Myocyte (in vitro differentiated cells): ENCODE results near the gene ADD1. TPM values are rescaled to one million over a fixed set of nuclear protein-coding genes. Genes with fewer than 3 reads are reported as not detected.

Experiments used
- DNase-seq: peaks from one replicate; pipeline ENCODE4 v3.0.0-alpha.2; 2012; ENCODE audit warnings: low read depth
- total RNA-seq: library from RNA; depleted of rRNA; stranded (reverse); fragments of >200 nt; gene quantifications from 2 replicates; pipeline ENCODE4 v1.2.3, GENCODE V29; 2014

Gene ADD1
- total RNA-seq, 1 donor from 2014 or later = 121 TPM

DNA sequence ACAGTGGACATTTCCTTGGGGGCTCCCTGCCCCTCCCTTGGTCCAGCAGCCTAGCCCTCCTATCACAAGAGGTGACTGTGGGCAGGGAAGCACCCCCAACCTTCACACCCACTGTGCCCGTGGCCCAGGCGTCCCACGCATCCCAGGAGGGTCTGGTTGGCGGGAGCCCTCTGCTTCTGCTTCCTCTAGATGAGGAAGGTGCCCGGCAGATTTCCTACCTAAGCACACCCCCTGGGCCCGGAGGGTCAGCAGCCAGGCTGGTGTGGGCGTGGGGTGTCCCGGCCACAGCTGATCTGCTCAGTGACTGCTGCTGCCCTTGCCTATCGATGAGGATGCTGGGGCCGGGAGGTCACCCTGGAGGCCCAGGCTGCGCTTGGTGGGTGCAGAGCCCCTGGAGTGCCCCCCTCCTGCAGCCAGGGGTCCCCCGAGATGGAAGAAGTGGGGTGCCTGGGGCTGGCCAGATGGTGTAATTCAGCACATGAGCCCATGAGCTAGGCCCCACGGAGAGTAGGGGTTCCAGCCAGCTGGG lies 38.6 kb upstream of the ADD1 start:
- no peak for DNase-seq

- DNase-seq = no peak
Observed at GRCh38 chr4:2805712-2806389, 37.8 kb upstream of the ADD1 start.

DNA sequence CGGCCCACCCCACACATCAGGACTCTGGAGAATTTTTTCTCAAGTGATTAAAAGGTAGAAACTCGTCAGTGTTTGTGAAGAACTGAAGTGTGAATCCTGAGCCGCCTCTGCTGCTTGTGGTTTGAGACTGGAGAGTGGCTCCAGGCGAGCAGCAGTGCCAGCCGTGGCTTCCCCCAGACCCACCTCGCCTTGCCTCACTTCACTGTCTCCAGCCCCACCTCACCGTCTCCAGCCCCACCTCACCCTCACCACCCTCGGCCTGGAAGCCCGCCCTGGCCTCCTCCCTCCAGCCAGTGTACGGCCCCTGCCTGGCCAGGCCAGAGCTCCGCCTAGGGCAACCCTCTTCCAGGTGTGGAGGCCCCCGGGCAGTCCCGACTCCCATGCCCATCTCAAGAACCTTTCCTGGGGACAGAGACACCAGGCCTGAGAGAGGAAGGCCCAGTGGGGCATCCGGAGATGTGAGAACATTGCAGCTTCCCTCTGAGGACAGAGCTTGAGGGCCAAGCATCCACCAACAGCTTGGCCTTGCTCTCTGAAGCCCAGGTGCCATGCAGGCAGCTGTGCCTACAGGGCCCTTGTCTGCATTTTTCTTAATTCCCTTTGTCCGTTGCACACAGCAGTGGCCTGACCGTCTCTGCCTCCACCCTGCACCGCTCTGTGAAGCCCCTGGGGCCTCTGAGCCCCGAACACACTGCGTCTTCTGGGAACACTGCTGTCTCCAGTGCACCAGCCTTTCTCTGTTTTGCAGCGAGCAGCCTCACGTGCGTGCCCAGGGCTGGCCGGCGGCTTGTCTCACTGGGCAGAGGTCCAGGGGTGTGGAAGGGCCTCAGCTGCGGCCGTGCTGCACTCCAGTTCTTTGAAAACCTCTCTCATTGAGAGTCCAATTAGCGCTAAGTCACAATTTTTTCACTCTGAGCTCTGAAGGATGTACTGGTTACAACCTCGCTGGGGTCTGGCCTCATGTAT lies 37.0 kb upstream of the ADD1 start:
- DNase-seq = peak; percentile 69

- no peak for DNase-seq
Observed at GRCh38 chr4:2807571-2807970, 36.1 kb upstream of the ADD1 start.

DNA sequence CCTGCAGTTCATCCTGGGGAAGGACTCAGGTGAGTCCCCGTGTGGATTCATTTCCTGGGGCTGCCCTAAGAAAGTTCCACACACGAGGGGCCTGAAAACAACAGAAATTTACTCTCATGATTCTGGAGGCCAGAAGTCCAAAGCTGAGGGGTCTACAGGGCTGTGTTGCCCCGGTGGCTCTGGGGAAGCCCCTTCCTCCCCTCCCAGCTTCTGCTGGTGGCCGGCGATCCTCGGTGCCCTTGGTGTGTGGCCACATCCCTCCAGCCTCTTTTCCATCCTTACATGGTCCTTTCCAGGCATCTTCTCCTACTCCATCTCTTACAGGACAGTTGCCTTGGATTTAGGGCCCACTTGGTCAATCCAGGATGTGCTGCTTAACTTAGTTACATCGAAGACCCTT lies 35.6 kb upstream of the ADD1 start:
- DNase-seq = no peak

DNA sequence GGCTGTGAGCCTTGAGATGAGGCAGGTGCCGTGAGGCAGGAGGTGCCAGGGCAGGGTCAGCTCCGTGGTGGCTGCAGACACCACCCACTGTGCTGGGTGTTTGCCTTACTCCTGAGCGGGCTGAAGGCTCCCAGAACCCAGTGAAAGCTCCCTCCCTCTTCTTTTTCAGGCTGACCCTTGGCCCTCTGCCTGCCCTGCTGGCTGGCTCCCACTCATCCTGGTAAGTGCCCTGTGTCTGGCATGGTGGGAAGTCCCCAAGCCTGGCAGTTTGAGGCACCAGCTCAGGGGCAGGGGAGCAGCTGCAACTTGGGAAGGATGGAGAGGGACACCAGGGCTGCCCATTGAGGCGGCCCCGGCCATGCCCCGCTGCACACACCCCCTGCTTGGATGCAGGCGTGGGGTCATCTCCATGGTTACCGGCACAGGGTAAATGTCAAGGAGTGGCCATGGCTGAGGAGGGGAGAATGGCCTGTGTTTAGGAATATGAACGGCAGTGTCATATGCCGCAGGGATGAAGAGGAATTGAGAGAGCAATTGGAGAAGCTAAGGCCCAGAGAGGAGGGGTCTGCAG lies 33.9 kb upstream of the ADD1 start:
- no peak for DNase-seq

DNA sequence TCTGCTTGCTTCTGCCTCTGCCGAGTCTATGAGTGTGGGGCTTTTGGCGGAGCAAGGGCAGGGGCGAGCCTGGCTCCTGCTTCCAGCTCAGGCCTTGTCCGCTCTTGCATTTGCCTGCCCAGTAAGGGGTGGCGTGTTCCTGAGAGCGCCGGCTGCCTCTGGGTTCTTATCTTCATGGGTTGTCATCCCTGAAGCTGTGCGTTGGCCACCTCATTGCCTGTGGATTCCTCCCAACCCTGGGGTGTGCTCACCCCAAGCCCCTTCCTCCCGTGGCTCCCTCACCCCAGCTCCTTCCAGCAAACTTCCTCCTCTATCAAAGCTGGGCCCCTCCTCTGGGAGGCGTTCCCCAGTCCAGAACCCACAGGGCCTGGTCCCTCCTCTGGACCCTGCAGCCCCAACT lies 33.3 kb upstream of the ADD1 start:
- no peak for DNase-seq

DNA sequence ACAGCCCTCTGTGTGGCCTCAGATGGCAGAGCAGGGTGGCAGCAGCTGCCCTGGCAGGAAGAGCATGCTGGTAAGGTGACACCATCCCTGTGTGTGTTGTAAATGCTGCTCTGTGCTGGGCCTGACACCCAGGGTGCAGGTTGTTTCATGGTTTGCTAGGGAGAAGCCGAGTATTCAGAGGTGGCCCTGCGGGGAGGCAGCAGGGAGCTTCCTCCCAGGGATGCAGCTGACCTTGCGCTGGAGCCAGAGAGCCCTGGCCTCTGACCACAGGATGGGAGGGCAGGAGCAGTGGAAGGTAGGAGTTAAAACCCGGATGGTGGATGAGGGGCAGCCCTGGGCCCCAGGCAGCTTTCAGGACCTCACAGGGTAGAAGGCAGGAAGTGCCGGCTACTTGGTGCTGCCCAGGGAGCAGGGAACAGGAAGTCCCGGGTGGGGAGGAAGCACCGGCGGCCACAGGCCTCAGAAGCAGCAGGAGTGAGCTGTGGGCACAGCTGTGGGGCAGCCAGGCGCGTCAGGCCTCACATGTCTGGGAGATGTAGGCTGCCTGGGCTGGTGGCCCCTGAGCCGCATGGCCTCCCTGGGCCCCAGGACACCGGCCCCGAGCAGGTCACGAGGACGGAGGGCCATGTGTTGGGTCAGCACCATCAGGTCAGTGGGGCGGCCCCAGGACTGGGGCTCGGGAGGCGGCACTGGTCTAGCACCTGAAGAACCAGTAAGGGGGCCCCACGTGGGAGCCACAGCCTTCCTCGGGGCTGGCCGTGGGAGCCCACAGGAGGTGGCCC lies 31.6 kb upstream of the ADD1 start:
- DNase-seq = peak; percentile 89

- peak; percentile 38 for DNase-seq
Observed at GRCh38 chr4:2812612-2813354, 30.9 kb upstream of the ADD1 start.

DNA sequence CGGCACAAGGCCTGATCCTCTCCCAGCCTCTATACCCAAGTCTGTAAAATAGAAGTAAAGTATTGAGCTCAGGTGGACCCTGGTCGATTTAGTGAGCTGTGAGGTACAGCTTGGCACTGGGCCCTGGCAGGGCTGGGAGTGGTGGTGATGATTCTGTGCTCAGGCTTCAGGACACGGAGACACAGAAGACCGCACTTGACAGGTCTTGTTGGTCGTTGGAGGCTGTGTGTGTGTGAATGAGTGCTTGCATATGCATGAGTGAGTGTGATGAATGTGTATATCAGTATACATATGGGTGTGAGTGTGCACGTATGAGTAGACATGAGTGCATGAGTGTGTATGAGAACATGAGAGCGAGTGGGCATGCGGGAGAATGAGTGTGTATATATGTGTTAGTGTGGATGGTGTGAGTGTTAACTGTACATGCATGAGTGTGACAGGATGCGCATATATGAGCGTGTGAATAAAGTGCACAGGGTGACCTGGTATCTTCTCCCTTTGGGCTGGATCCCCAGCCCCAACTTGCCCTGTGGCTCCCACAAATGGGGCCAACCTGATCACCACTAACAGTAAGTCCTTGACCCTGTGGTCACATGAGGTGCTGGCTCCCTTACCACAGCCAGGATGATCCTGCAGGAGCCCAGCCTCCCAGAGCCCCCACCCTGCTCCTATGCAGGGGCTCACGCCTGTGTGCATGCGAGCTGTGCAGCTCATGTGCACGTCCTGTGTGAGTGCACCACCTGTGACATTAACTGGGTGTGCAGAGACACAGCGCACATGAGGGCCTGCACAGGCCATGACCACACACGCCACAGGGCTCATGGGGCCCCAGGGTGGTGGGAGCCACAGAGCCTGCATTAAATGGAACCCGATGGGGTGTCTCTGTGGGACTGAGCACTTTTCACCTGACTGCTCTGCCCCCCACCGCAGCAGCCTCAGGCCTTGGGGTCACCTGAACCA lies 29.9 kb upstream of the ADD1 start:
- no peak for DNase-seq

DNA sequence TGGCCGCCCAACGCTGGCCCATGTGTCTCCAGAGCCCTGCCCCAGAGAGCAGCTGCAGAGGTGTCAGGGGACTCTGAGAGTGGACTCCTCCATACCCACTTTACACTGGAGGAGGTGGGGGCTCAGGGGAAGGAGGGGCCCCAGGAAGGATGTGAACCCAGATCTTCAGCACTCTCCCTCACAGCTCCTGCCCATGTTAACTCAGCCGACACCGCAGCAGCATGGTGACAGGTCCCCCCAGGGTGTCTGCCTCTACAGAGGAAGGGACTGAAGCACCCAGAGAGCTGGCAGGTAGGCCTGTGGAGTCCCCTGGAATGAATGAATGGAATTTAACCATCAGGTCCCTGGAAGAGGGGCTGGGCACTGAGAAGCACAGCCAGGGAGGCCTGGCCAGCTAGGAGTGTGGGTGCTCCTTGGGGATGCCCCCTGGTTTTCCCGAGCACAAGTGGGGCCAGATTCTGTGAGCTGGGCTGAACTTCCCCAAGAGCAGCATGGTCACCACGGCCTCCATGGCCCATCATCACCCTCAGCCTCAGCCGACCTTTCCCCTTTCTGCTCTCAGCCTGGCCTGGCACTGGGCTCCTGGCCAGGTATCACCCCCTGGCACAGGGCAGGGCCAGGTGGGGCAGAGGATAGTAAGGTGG lies 28.9 kb upstream of the ADD1 start:
- DNase-seq = no peak

DNA sequence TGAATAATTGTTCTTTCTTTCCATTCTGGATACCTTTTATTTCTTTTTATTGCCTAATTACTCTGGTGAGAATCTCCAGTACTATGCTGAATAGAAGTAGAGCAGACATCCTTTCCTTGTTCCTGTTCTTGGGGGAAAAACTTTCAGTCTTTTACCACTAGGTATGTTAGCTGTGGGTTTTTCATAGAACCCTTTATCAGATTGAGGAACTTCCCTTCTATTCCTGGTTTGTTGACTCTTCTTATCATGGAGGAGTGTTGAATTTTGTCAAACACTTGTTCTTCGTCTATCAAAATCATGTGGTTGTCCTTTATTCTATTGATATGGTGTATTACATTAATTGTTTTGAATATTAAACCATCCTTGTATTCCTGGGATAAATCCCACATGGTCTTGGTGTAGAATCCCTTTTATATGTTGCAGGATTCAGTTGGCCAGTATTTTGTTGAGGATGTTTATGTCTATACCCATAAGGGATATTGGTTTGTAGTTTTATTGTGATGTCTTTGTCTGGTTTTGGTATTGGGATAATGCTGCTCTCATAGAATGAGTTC lies 27.2 kb upstream of the ADD1 start:
- DNase-seq = no peak

GRCh38 chr4:2817137-2817536 lies 26.5 kb upstream of the ADD1 start:
- no peak for DNase-seq

DNA sequence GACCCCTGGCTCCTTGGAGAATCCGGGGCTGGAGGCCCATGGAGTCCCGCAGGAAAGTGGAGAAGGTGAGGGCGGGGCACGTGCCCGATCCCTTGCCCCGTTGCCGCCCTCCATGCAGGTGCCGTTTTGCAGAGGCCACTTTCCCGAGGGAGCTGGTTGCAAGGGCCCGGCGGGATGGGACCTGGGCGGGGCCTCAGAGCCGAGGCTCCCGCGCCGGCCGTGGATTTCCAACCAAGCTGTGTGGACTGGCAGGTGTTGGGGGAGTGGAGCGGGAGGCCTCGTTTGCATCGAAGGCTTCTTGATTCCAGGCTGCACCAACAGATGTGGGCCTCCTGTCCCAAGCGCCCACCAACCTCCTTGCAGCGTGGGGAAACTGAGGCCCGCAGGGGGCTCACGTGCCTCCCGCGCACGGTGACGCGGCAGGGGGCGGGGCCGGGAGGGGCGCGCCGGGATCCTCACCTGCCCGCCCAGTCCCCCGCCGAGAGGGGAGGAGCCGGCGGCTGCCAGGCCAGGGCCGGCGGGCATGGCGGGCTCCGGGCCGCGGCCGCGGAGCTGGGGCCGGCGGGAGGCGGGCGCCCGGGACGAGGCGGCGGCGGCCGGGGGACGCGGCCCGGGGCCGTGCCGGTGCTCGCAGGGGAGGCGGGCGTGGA lies 25.8 kb upstream of the ADD1 start:
- no peak for DNase-seq

GRCh38 chr4:2818351-2818939 lies 25.2 kb upstream of the ADD1 start:
- DNase-seq = no peak

DNA sequence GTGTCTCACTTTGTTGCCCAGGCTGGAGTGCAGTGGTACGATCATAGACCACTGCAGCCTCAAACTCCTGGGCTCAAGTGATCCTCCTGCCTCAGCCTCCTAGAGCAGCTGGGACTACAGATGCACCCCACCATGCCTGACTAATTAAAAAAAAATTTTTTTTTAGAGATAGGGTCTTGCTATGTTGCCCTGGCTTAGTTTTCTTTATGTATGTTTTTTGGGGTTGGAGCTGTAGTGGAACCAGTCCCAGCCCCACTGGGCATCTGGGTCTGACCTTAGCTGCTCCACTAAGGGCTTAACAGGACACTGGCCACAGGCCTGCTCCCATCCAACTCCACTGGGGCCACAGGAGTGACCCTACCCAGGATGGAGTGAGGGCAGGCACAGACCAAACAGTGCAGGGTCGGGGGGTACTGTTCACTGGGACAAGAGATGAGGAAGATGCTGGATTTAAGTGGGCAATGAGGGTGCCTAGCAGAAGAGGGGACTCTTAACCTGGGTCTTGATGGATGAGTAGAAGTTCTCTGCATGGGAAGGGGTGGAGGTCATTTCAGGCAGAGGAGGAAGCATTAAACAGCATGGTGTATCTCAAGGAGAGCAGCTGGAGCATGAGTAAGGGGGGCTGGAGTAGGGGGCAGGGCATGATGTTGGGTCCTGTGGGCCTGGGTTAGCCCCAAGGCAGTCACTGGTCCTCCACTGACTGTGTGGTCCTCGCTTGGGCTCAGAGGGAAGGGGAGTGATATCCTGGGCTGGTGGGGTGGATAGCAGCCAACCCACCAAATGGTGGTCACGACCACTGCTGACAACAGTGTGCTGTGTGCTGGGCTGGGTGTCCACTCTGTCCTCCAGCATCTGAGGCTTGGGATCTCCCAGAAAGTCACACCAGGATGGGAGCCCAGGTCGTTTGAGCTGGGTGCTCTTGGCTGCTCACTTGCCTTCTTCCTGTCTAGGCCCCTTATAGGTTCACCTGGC lies 24.1 kb upstream of the ADD1 start:
- DNase-seq = peak; percentile 41
